A549 (cell line): Measurements from ENCODE around the gene CPEB4.

Experiments used
- CTCF ChIP-seq: fragments of >200 bp; sonication (Bioruptor Twin); formaldehyde crosslinking; IDR thresholded peaks from 3 replicates; pipeline ENCODE4 v1.5.1; 2016
- E2F6 ChIP-seq: IDR thresholded peaks from 2 replicates; pipeline ENCODE4 v1.6.1; 2012; ENCODE audit warnings: low read depth, borderline replicate concordance
- KDM1A ChIP-seq: fragments of 200-600 bp; sonication (generic); IDR thresholded peaks from 2 replicates; pipeline ENCODE4 v1.6.1; 2016; ENCODE audit warnings: low read depth, mild to moderate bottlenecking
- MAFK ChIP-seq: fragments of 450-650 bp; IDR thresholded peaks from 2 replicates; pipeline ENCODE4 v1.6.1; 2014; ENCODE audit not compliant: partially characterized antibody
- MYC ChIP-seq: IDR thresholded peaks from 2 replicates; pipeline ENCODE4 v1.6.1; 2012; ENCODE audit warnings: mild to moderate bottlenecking, inconsistent platforms, low read length, improper control_type of control experiment, borderline replicate concordance
- POLR2A ChIP-seq: IDR thresholded peaks from 2 replicates; pipeline ENCODE4 v1.6.1; 2012; ENCODE audit warnings: mild to moderate bottlenecking, low read length
- RFX5 ChIP-seq: fragments of 450-650 bp; IDR thresholded peaks from 2 replicates; pipeline ENCODE4 v1.7.1; 2014; ENCODE audit warnings: antibody characterized with exemption, mild to moderate bottlenecking, moderate library complexity
- RNF2 ChIP-seq: fragments of 200-600 bp; sonication (generic); IDR thresholded peaks from 2 replicates; pipeline ENCODE4 v1.6.1; 2016; ENCODE audit warnings: low read depth, mild to moderate bottlenecking, antibody characterized with exemption, moderate library complexity, borderline replicate concordance
- SMC3 ChIP-seq: fragments of >200 bp; sonication (Bioruptor Twin); formaldehyde crosslinking; IDR thresholded peaks from 3 replicates; pipeline ENCODE4 v1.6.1; 2018; ENCODE audit warnings: inconsistent platforms
- TF ChIP-seq, protein P1 (sequence below): fragments of >200 bp; sonication (Bioruptor Twin); formaldehyde crosslinking; IDR thresholded peaks from 3 replicates; pipeline ENCODE4 v1.6.1; 2016

- TF ChIP-seq RNF2 (no peak), CTCF (no peak), E2F6 (no peak), KDM1A (no peak), POLR2A (no peak), RFX5 (no peak), SMC3 (no peak), MAFK (no peak), MYC (no peak)
- TF ChIP-seq, protein P1, sequence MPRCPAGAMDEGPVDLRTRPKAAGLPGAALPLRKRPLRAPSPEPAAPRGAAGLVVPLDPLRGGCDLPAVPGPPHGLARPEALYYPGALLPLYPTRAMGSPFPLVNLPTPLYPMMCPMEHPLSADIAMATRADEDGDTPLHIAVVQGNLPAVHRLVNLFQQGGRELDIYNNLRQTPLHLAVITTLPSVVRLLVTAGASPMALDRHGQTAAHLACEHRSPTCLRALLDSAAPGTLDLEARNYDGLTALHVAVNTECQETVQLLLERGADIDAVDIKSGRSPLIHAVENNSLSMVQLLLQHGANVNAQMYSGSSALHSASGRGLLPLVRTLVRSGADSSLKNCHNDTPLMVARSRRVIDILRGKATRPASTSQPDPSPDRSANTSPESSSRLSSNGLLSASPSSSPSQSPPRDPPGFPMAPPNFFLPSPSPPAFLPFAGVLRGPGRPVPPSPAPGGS = no peak
These were observed 21.8 kb upstream of the CPEB4 start for GRCh38 chr5:173866243-173866857.
